Neural cell (in vitro differentiated cells): ENCODE results near the gene COL27A1. TPM values are rescaled to one million over a fixed set of nuclear protein-coding genes. Genes with fewer than 3 reads are reported as not detected.
A peak's percentile ranks its signal among the peaks of the same experiment; 100 is the strongest.

Source experiments
- H2AFZ ChIP-seq: fragments of 200-600, 300-800 bp; sonication (generic), shearing (Covaris generic); 2 replicates; pipeline ENCODE4 v1.6.0; 2014; ENCODE audit warnings: low read depth, mild to moderate bottlenecking, antibody characterized with exemption, low read length, moderate library complexity
- H3F3A ChIP-seq: fragments of 200-600 bp; shearing (Covaris generic); 2 replicates; pipeline ENCODE4 v1.6.1; 2016; ENCODE audit warnings: mild to moderate bottlenecking, moderate library complexity, mixed read lengths, antibody characterized with exemption, low read length; ENCODE audit not compliant: insufficient read depth, poor library complexity, severe bottlenecking
- H3K27ac ChIP-seq: fragments of 200-600, 300-800 bp; sonication (generic), shearing (Covaris generic); 2 replicates; pipeline ENCODE4 v1.5.1; 2014; ENCODE audit warnings: mild to moderate bottlenecking, low read length, moderate library complexity
- H3K27me3 ChIP-seq: fragments of 300-800, 200-600 bp; sonication (generic), shearing (Covaris generic); 2 replicates; pipeline ENCODE4 v1.6.0; 2014; ENCODE audit warnings: mild to moderate bottlenecking, low read depth, low read length, moderate library complexity; ENCODE audit not compliant: insufficient read depth
- H3K36me3 ChIP-seq: fragments of 300-800, 200-600 bp; sonication (generic), shearing (Covaris generic); 2 replicates; pipeline ENCODE4 v1.5.1; 2014; ENCODE audit warnings: mild to moderate bottlenecking, antibody characterized with exemption, low read length, moderate library complexity; ENCODE audit not compliant: insufficient read depth
- H3K4me2 ChIP-seq: fragments of 300-800, 200-600 bp; sonication (generic), shearing (Covaris generic); 2 replicates; pipeline ENCODE4 v1.6.0; 2014; ENCODE audit warnings: mild to moderate bottlenecking, low read length
- H3K4me3 ChIP-seq: fragments of 300-800, 200-600 bp; sonication (generic), shearing (Covaris generic); 2 replicates; pipeline ENCODE4 v1.5.1; 2014; ENCODE audit warnings: mild to moderate bottlenecking, low read length, moderate library complexity
- H3K79me2 ChIP-seq: fragments of 200-600 bp; shearing (Covaris generic); replicated peaks from 2 replicates; pipeline ENCODE4 v1.6.0; 2014; ENCODE audit warnings: mild to moderate bottlenecking, low read length, moderate library complexity; ENCODE audit not compliant: insufficient read depth
- H3K9ac ChIP-seq: fragments of 300-800, 200-600 bp; sonication (generic), shearing (Covaris generic); 2 replicates; pipeline ENCODE4 v1.6.1; 2016; ENCODE audit warnings: mild to moderate bottlenecking, low read length, mixed read lengths
- H3K9me2 ChIP-seq: fragments of 200-600 bp; shearing (Covaris generic); 2 replicates; pipeline ENCODE4 v1.6.1; 2016; ENCODE audit warnings: mild to moderate bottlenecking, low read length, mixed read lengths; ENCODE audit not compliant: insufficient read depth
- H3K9me3 ChIP-seq: fragments of 200-600, 300-800 bp; sonication (generic), shearing (Covaris generic); 2 replicates; pipeline ENCODE4 v1.6.1; 2016; ENCODE audit warnings: mild to moderate bottlenecking, mixed run types, low read length, moderate library complexity, mixed read lengths
- H4K20me1 ChIP-seq: fragments of 200-600 bp; shearing (Covaris generic); 2 replicates; pipeline ENCODE4 v1.6.1; 2016; ENCODE audit warnings: mild to moderate bottlenecking, mixed run types; ENCODE audit not compliant: insufficient read depth
- EP300 ChIP-seq: fragments of 450-650 bp; conservative IDR thresholded peaks from 2 replicates; pipeline ENCODE4 v1.6.1; 2014; ENCODE audit warnings: antibody characterized with exemption, mild to moderate bottlenecking, moderate library complexity; ENCODE audit not compliant: poor library complexity, severe bottlenecking
- EZH2 ChIP-seq: fragments of 200-600, 300-800 bp; shearing (Covaris generic), sonication (generic); IDR thresholded peaks from 2 replicates; pipeline ENCODE4 v1.6.1; 2014; ENCODE audit warnings: antibody characterized with exemption, low read length, borderline replicate concordance, mild to moderate bottlenecking; ENCODE audit not compliant: insufficient read depth, poor library complexity, severe bottlenecking
- MXI1 ChIP-seq: fragments of 450-650 bp; conservative IDR thresholded peaks from 2 replicates; pipeline ENCODE4 v1.6.1; 2014; ENCODE audit warnings: antibody characterized with exemption, mild to moderate bottlenecking; ENCODE audit not compliant: poor library complexity, severe bottlenecking
- POLR2AphosphoS5 ChIP-seq: IDR thresholded peaks from 2 replicates; pipeline ENCODE4 v1.6.1; 2012
- RAD21 ChIP-seq: fragments of 450-650 bp; conservative IDR thresholded peaks from 2 replicates; pipeline ENCODE4 v1.6.1; 2014; ENCODE audit warnings: antibody characterized with exemption, mild to moderate bottlenecking, moderate library complexity
- REST ChIP-seq: IDR thresholded peaks from 2 replicates; pipeline ENCODE4 v1.6.1; 2012; ENCODE audit warnings: borderline replicate concordance
- SMC3 ChIP-seq: fragments of 450-650 bp; conservative IDR thresholded peaks from 2 replicates; pipeline ENCODE4 v1.6.1; 2014; ENCODE audit warnings: antibody characterized with exemption, mild to moderate bottlenecking, moderate library complexity; ENCODE audit not compliant: poor library complexity
- TAF1 ChIP-seq: IDR thresholded peaks from 2 replicates; pipeline ENCODE4 v1.6.1; 2012; ENCODE audit warnings: low read depth
- polyA plus RNA-seq: library from polyadenylated mRNA; depleted of rRNA; stranded (reverse); fragments of >200 nt; gene quantifications from 2 replicates; pipeline ENCODE4 v1.2.3, GENCODE V29; 2014
- TF ChIP-seq, protein P1 (sequence below): fragments of 450-650 bp; IDR thresholded peaks from 2 replicates; pipeline ENCODE4 v1.5.1; 2014; ENCODE audit warnings: antibody characterized with exemption, mild to moderate bottlenecking, moderate library complexity; ENCODE audit not compliant: poor library complexity, severe bottlenecking

The COL27A1 gene
- polyA plus RNA-seq, 1 donor from 2014 or later = 0.25 TPM

GRCh38 chr9:114243240-114243639 lies 87.9 kb downstream of the COL27A1 start:
- no peak overlapping the region for H3K4me3 ChIP-seq
- no peak overlapping the region for H3K9ac ChIP-seq
- no peaks in the 10 kb centered on the region for H4K20me1 ChIP-seq
- no peaks in the 10 kb centered on the region for H3K36me3 ChIP-seq
- H3K27ac ChIP-seq = no peak overlapping the region
- no peaks in the 10 kb centered on the region for H3F3A ChIP-seq
- no peaks in the 10 kb centered on the region for H3K9me2 ChIP-seq
- TF ChIP-seq RAD21 = no peak
- no peaks in the 10 kb centered on the region for H3K9me3 ChIP-seq
- H3K79me2 ChIP-seq = no peaks in the 10 kb centered on the region
- H3K4me2 ChIP-seq = no peak overlapping the region
- H2AFZ ChIP-seq = no peak overlapping the region
- H3K27me3 ChIP-seq = no peaks in the 10 kb centered on the region

- H3K27ac ChIP-seq = no peak overlapping the region
- no peaks in the 10 kb centered on the region for H3K9me3 ChIP-seq
- no peak for TF ChIP-seq MXI1
- no peak for TF ChIP-seq EP300
- TF ChIP-seq EZH2 = no peak
- TF ChIP-seq, protein P1, sequence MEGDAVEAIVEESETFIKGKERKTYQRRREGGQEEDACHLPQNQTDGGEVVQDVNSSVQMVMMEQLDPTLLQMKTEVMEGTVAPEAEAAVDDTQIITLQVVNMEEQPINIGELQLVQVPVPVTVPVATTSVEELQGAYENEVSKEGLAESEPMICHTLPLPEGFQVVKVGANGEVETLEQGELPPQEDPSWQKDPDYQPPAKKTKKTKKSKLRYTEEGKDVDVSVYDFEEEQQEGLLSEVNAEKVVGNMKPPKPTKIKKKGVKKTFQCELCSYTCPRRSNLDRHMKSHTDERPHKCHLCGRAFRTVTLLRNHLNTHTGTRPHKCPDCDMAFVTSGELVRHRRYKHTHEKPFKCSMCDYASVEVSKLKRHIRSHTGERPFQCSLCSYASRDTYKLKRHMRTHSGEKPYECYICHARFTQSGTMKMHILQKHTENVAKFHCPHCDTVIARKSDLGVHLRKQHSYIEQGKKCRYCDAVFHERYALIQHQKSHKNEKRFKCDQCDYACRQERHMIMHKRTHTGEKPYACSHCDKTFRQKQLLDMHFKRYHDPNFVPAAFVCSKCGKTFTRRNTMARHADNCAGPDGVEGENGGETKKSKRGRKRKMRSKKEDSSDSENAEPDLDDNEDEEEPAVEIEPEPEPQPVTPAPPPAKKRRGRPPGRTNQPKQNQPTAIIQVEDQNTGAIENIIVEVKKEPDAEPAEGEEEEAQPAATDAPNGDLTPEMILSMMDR = no peak
- TF ChIP-seq POLR2AphosphoS5 = no peak
- no peak for TF ChIP-seq REST
- TF ChIP-seq RAD21 = no peak
- TF ChIP-seq TAF1 = no peak
- TF ChIP-seq SMC3 = no peak
- H4K20me1 ChIP-seq = no peaks in the 10 kb centered on the region
- H3K4me3 ChIP-seq = no peak overlapping the region
- H3K4me2 ChIP-seq = no peak overlapping the region
- no peaks in the 10 kb centered on the region for H3K27me3 ChIP-seq
- no peak overlapping the region for H3K9ac ChIP-seq
- H3F3A ChIP-seq = no peaks in the 10 kb centered on the region
- H3K79me2 ChIP-seq = no peaks in the 10 kb centered on the region
- H3K9me2 ChIP-seq = no peaks in the 10 kb centered on the region
- no peaks in the 10 kb centered on the region for H3K36me3 ChIP-seq
- H2AFZ ChIP-seq = no peak overlapping the region
Observed at GRCh38 chr9:114244570-114244969, 89.2 kb downstream of the COL27A1 start.

DNA sequence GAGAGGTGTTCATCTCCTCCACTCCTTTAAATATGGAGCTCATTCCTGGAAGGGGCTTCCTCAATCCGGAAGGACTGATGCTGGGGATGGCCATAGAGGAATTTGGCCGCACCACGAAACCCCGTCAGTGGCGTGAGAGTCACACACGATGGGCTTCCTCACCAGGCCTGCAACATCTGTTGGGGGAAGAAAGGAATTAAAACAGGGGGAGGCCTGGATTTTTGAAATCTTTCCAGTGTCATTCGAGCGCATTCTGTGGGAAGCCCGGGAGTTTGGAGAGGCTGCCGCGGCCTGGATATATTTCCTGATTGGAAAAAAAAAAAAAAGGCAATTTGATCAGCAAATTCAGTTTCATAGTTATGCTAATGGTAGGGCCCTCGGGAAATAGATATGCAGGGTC lies 91.2 kb downstream of the COL27A1 start:
- H3K27ac ChIP-seq = peak overlapping the region; percentile 62
- no peak overlapping the region for H3K9ac ChIP-seq
- no peak overlapping the region for H3K4me3 ChIP-seq
- no peaks in the 10 kb centered on the region for H4K20me1 ChIP-seq
- no peaks in the 10 kb centered on the region for H3K79me2 ChIP-seq
- H3F3A ChIP-seq = no peaks in the 10 kb centered on the region
- H3K9me3 ChIP-seq = no peaks in the 10 kb centered on the region
- H3K4me2 ChIP-seq = no peak overlapping the region
- H3K27me3 ChIP-seq = no peaks in the 10 kb centered on the region
- H3K9me2 ChIP-seq = no peaks in the 10 kb centered on the region
- H2AFZ ChIP-seq = no peak overlapping the region
- H3K36me3 ChIP-seq = no peaks in the 10 kb centered on the region
- TF ChIP-seq EZH2 (no peak), REST (peak; percentile 97)
